Panc1 (cell line): ENCODE data around the gene PLCG2. TPM values are rescaled to one million over a fixed set of nuclear protein-coding genes. Genes with fewer than 3 reads are reported as not detected.

Source experiments
- ATAC-seq: fragments of 200-7000 bp; cut with Tn5 transposase; 2 replicates; pipeline ENCODE4 v1.9.1; 2020; ENCODE audit warnings: mild to moderate bottlenecking, moderate library complexity
- BruUV-seq: library from RNA; stranded (reverse); fragments of 400-500 nt; replicated peaks from 2 replicates; lab custom pipeline; 2021; lab: Mats Ljungman, UMichigan
- CTCF ChIA-PET: fragments of 300-600 bp; sonication (Branson Sonifier 250); formaldehyde crosslinking; loops from one replicate; lab custom pipeline; 2022; ENCODE audit warnings: antibody characterized with exemption; lab: Charles Lee
- POLR2A ChIA-PET: fragments of 300-600 bp; sonication (Branson Sonifier 250); formaldehyde crosslinking; loops from one replicate; lab custom pipeline; 2022; ENCODE audit warnings: antibody characterized with exemption; lab: Charles Lee
- DNase-seq: peaks from one replicate; pipeline ENCODE4 v3.0.0-alpha.2; 2010; ENCODE audit warnings: low read depth, low spot score
- H3K27ac ChIP-seq: 2 replicates; pipeline ENCODE4 v1.5.1; 2011; ENCODE audit warnings: mild to moderate bottlenecking, low read length, inconsistent platforms
- H3K27me3 ChIP-seq: fragments of 200-500 bp; sonication (Bioruptor generic); 2 replicates; pipeline ENCODE4 v1.6.0; 2014; ENCODE audit warnings: low read length, inconsistent platforms; ENCODE audit not compliant: control insufficient read depth, insufficient read depth
- H3K36me3 ChIP-seq: fragments of 200-500 bp; sonication (Bioruptor generic); 2 replicates; pipeline ENCODE4 v1.5.1; 2014; ENCODE audit warnings: inconsistent platforms, mild to moderate bottlenecking, low read length, moderate library complexity; ENCODE audit not compliant: control insufficient read depth, insufficient read depth
- H3K4me1 ChIP-seq: 2 replicates; pipeline ENCODE4 v1.5.1; 2011; ENCODE audit warnings: inconsistent platforms, mild to moderate bottlenecking, low read length, moderate library complexity; ENCODE audit not compliant: control insufficient read depth, insufficient read depth
- H3K4me3 ChIP-seq, 2 experiments: 2 replicates each; pipeline ENCODE4 v1.5.1; 2011 to 2012; ENCODE audit warnings: low read depth in 2 of 2, low read length in 2 of 2, mild to moderate bottlenecking in 2 of 2, inconsistent platforms in 1 of 2, moderate library complexity in 1 of 2
- H3K9me3 ChIP-seq: fragments of 200-500 bp; sonication (Bioruptor generic); 2 replicates; pipeline ENCODE4 v1.5.1; 2014; ENCODE audit warnings: low read depth, mild to moderate bottlenecking, inconsistent platforms, low read length, moderate library complexity; ENCODE audit not compliant: control insufficient read depth, insufficient read depth
- CTCF ChIP-seq: fragments of 450-650 bp; IDR thresholded peaks from 2 replicates; pipeline ENCODE4 v1.5.1; 2017; ENCODE audit warnings: mild to moderate bottlenecking
- POLR2AphosphoS5 ChIP-seq: IDR thresholded peaks from 2 replicates; pipeline ENCODE4 v1.6.1; 2012; ENCODE audit warnings: mild to moderate bottlenecking, low read depth, low read length, moderate library complexity
- SIN3A ChIP-seq: IDR thresholded peaks from 2 replicates; pipeline ENCODE4 v1.6.1; 2012; ENCODE audit warnings: low read depth, mild to moderate bottlenecking, low read length, moderate library complexity, borderline replicate concordance; ENCODE audit not compliant: insufficient read depth
- TCF7L2 ChIP-seq: IDR thresholded peaks from 2 replicates; pipeline ENCODE4 v1.6.1; 2011; ENCODE audit warnings: mild to moderate bottlenecking, low read depth, low read length, inconsistent platforms
- in situ Hi-C: cut with HindIII; loops from 2 replicates; pipeline ENCODE4 v1.10.0; 2016; ENCODE audit warnings: low sequenced_read_pairs, low pct_unique_long_range_greater_than_20kb
- intact Hi-C: fragments of 100-400 bp; cut with micrococcal nuclease; formaldehyde crosslinking; loops from one replicate; pipeline ENCODE4 v1.10.0; 2022; ENCODE audit not compliant: unreplicated experiment
- total RNA-seq: library from RNA; stranded (reverse); gene quantifications from one replicate; pipeline ENCODE4 v1.2.1, GENCODE V29; 2021; ENCODE audit not compliant: unreplicated experiment
- TF ChIP-seq, protein P1 (sequence below), 2 experiments: IDR thresholded peaks; 2 replicates each; pipeline ENCODE4 v1.6.1; 2011 to 2012; ENCODE audit warnings: low read depth in 2 of 2, control low read depth in 1 of 2, low read length in 1 of 2, mild to moderate bottlenecking in 1 of 2, moderate library complexity in 1 of 2; ENCODE audit not compliant: insufficient read depth in 1 of 2

PLCG2 gene
- total RNA-seq, 1 experiment from 2014 or later, result 10.8 TPM

- H3K27ac ChIP-seq, result no peak overlapping the region
- no TSS peak for BruUV-seq
- no peak for TF ChIP-seq CTCF
- no peak for TF ChIP-seq POLR2AphosphoS5
- TF ChIP-seq SIN3A, result no peak
- TF ChIP-seq, protein P1, sequence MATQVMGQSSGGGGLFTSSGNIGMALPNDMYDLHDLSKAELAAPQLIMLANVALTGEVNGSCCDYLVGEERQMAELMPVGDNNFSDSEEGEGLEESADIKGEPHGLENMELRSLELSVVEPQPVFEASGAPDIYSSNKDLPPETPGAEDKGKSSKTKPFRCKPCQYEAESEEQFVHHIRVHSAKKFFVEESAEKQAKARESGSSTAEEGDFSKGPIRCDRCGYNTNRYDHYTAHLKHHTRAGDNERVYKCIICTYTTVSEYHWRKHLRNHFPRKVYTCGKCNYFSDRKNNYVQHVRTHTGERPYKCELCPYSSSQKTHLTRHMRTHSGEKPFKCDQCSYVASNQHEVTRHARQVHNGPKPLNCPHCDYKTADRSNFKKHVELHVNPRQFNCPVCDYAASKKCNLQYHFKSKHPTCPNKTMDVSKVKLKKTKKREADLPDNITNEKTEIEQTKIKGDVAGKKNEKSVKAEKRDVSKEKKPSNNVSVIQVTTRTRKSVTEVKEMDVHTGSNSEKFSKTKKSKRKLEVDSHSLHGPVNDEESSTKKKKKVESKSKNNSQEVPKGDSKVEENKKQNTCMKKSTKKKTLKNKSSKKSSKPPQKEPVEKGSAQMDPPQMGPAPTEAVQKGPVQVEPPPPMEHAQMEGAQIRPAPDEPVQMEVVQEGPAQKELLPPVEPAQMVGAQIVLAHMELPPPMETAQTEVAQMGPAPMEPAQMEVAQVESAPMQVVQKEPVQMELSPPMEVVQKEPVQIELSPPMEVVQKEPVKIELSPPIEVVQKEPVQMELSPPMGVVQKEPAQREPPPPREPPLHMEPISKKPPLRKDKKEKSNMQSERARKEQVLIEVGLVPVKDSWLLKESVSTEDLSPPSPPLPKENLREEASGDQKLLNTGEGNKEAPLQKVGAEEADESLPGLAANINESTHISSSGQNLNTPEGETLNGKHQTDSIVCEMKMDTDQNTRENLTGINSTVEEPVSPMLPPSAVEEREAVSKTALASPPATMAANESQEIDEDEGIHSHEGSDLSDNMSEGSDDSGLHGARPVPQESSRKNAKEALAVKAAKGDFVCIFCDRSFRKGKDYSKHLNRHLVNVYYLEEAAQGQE (IDR thresholded peaks at IDR 0.05; ENCODE audit: insufficient read depth in 1 of 2, low read depth in 2 of 2, low read length in 1 of 2), result no peak
- no peak for TF ChIP-seq TCF7L2
- H3K27me3 ChIP-seq, result no peaks in the 10 kb centered on the region
- CTCF ChIA-PET, result no interaction called here
- DNase-seq (no peak), ATAC-seq (no peak)
- H3K9me3 ChIP-seq, result no peaks in the 10 kb centered on the region
- H3K4me3 ChIP-seq, result no peak overlapping the region
- no peaks in the 10 kb centered on the region for H3K4me1 ChIP-seq
- no peaks in the 10 kb centered on the region for H3K36me3 ChIP-seq
- intact Hi-C loops (no loop called here), in situ Hi-C loops (no loop called here)
- POLR2A ChIA-PET, result no interaction called here
Observed at GRCh38 chr16:81814751-81815428, 35.8 kb downstream of the PLCG2 start.

DNA sequence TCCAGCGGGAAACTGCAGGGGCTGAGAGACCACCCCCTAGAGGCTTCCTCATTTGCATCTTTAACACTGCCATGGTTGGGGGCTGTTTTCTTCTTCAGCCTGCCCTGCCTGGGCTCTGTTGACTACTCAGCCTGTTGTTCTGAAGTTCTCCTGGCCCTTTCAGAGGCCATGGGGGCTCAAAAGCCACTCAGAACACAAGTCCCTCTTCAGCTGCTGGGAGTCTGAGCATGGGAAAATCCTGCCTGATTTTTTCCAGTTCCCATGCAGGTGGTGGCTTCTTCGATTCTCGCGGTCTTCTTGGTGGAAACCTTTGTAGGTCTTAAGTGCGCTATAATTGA, 36.3 kb downstream of the PLCG2 start:
- TF ChIP-seq POLR2AphosphoS5 (no peak), SIN3A (no peak), CTCF (no peak), TCF7L2 (no peak)
- TF ChIP-seq, protein P1 (IDR thresholded peaks at IDR 0.05; ENCODE audit: insufficient read depth in 1 of 2, low read depth in 2 of 2, low read length in 1 of 2), result no peak
- intact Hi-C loops (no loop called here), in situ Hi-C loops (no loop called here)
- Histone ChIP-seq H3K9me3 (no peaks in the 10 kb centered on the region), H3K27me3 (no peaks in the 10 kb centered on the region), H3K4me3 (no peak overlapping the region), H3K4me1 (no peaks in the 10 kb centered on the region), H3K27ac (no peak overlapping the region), H3K36me3 (no peaks in the 10 kb centered on the region)
- CTCF ChIA-PET, result no interaction called here
- ATAC-seq, result no peak
- POLR2A ChIA-PET, result no interaction called here
- BruUV-seq, result no TSS peak
- DNase-seq, result no peak
